Measurements from ENCODE around the gene GALNT16. TPM values are rescaled to one million over a fixed set of nuclear protein-coding genes. Genes with fewer than 3 reads are reported as not detected.

GALNT16 gene
- total and polyA plus RNA-seq, 2 donors (not counting 1 experiment from before 2014, with no cell fraction given), result 0.09 to 3.4 TPM

- CTCF ChIA-PET, result no interaction called here
- Histone ChIP-seq H3K4me3 (ENCODE audit: control extremely low read depth in 1 of 5, extremely low read depth in 1 of 5, insufficient read depth in 1 of 5, low read depth in 2 of 5, low read length in 4 of 5) (no peak overlapping the region), H3K4me2 (replicated peaks; ENCODE audit: low read depth, low read length, poor library complexity, severe bottlenecking) (no peak overlapping the region), H3K4me1 (ENCODE audit: control insufficient read depth in 2 of 2, insufficient read depth in 2 of 2, low read length in 2 of 2) (peaks cover 14 to 30% of the 10 kb centered on the region in 2 donors), H4K20me1 (ENCODE audit: control insufficient read depth, insufficient read depth, low read length, poor library complexity, severe bottlenecking) (peaks cover 65% of the 10 kb centered on the region), H3K36me3 (replicated peaks in 1 of 2; ENCODE audit: control extremely low read depth in 1 of 2, control insufficient read depth in 1 of 2, extremely low read depth in 1 of 2, insufficient read depth in 2 of 2, low read length in 1 of 2) (peaks cover 21 to 68% of the 10 kb centered on the region in 2 experiments), H2AFZ (ENCODE audit: insufficient read depth, low read depth, low read length, poor library complexity, severe bottlenecking) (no peak overlapping the region), H3K9me3 (ENCODE audit: control extremely low read depth in 1 of 3, control insufficient read depth in 2 of 3, insufficient read depth in 1 of 3, low read length in 2 of 3) (no peaks in the 10 kb centered on the region), H3K27me3 (replicated peaks in 1 of 4; ENCODE audit: control extremely low read depth in 1 of 4, control insufficient read depth in 3 of 4, insufficient read depth in 4 of 4, low read length in 3 of 4) (no peaks in the 10 kb centered on the region), H3K9ac (ENCODE audit: low read length) (no peak overlapping the region), H3K79me2 (ENCODE audit: control insufficient read depth, insufficient read depth, low read length) (peaks cover 99% of the 10 kb centered on the region), H3K27ac (ENCODE audit: low read length in 2 of 2) (peak overlapping the region in 1 of 2 donors; percentile 35)
- H3K27me3 Mint-ChIP-seq, result no peaks in the 10 kb centered on the region
- no CpG with 5 or more reads among the region's 3 CpGs for WGBS (ENCODE audit: insufficient coverage)
- DNase-seq (no peak), ATAC-seq (ENCODE audit: low read depth) (no peak)
- TF ChIP-seq CTCF (IDR thresholded peaks at IDR 0.05) (no peak), EZH2 (IDR thresholded peaks at IDR 0.05; ENCODE audit: borderline replicate concordance, insufficient read depth, low read depth, low read length, poor library complexity, severe bottlenecking) (no peak)
- peaks cover 61% of the 10 kb centered on the region for H3K4me1 Mint-ChIP-seq
- no peaks in the 10 kb centered on the region for H3K9me3 Mint-ChIP-seq (ENCODE audit: insufficient read depth)
- peak overlapping the region; percentile 32 for H3K4me3 Mint-ChIP-seq
- POLR2A ChIA-PET, result no interaction called here
- H3K27ac Mint-ChIP-seq, result no peak overlapping the region
- intact Hi-C loops (cut with micrococcal nuclease), result loop anchor here (10.0 kb wide), 1 partner anchor 1698 kb away; the partner anchor contains the start of gene RDH11
Observed at GRCh38 chr14:69392481-69392880, 132.5 kb downstream of the GALNT16 start.

- POLR2A ChIA-PET, result interaction anchor here (1.1 kb wide), 1 partner anchor 10 kb away, joined by 3 read pairs; no protein-coding TSS in a partner anchor
- H3K9ac ChIP-seq (ENCODE audit: low read length), result no peak overlapping the region
- ATAC-seq (ENCODE audit: low read depth) (no peak), DNase-seq (no peak)
- no peaks in the 10 kb centered on the region for H3K27me3 Mint-ChIP-seq
- H3K4me3 ChIP-seq (ENCODE audit: control extremely low read depth in 1 of 5, extremely low read depth in 1 of 5, insufficient read depth in 1 of 5, low read depth in 2 of 5, low read length in 4 of 5), result no peak overlapping the region
- peaks cover 38 to 47% of the 10 kb centered on the region in 2 donors for H3K4me1 ChIP-seq (ENCODE audit: control insufficient read depth in 2 of 2, insufficient read depth in 2 of 2, low read length in 2 of 2)
- H3K36me3 ChIP-seq (replicated peaks in 1 of 2; ENCODE audit: control extremely low read depth in 1 of 2, control insufficient read depth in 1 of 2, extremely low read depth in 1 of 2, insufficient read depth in 2 of 2, low read length in 1 of 2), result peaks cover 14 to 46% of the 10 kb centered on the region in 2 experiments
- peak overlapping the region; percentile 16 for H3K27ac Mint-ChIP-seq
- CTCF ChIA-PET, result interaction anchor here (0.7 to 3.7 kb wide), 2 partner anchors 64 to 67 kb away, joined by 3 to 36 read pairs; no protein-coding TSS in a partner anchor
- no peak overlapping the region for H3K4me2 ChIP-seq (replicated peaks; ENCODE audit: low read depth, low read length, poor library complexity, severe bottlenecking)
- no peak overlapping the region for H2AFZ ChIP-seq (ENCODE audit: insufficient read depth, low read depth, low read length, poor library complexity, severe bottlenecking)
- no peaks in the 10 kb centered on the region for H3K9me3 ChIP-seq (ENCODE audit: control extremely low read depth in 1 of 3, control insufficient read depth in 2 of 3, insufficient read depth in 1 of 3, low read length in 2 of 3)
- no peak overlapping the region for H3K27ac ChIP-seq (ENCODE audit: low read length in 2 of 2)
- peaks cover 68% of the 10 kb centered on the region for H3K4me1 Mint-ChIP-seq
- 100% methylated on average over 3 of the region's 4 CpGs for WGBS (ENCODE audit: insufficient coverage)
- H4K20me1 ChIP-seq (ENCODE audit: control insufficient read depth, insufficient read depth, low read length, poor library complexity, severe bottlenecking), result peaks cover 38% of the 10 kb centered on the region
- peak overlapping the region; percentile 10 for H3K4me3 Mint-ChIP-seq
- intact Hi-C loops (cut with micrococcal nuclease), result loop anchor here (5.0 to 10.0 kb wide), 2 partner anchors 1701 to 1794 kb away; partner anchors contain the start of genes PIGH and RDH11
- no peaks in the 10 kb centered on the region for H3K27me3 ChIP-seq (replicated peaks in 1 of 4; ENCODE audit: control extremely low read depth in 1 of 4, control insufficient read depth in 3 of 4, insufficient read depth in 4 of 4, low read length in 3 of 4)
- TF ChIP-seq CTCF (IDR thresholded peaks at IDR 0.05), result no peak
- TF ChIP-seq EZH2 (IDR thresholded peaks at IDR 0.05; ENCODE audit: borderline replicate concordance, insufficient read depth, low read depth, low read length, poor library complexity, severe bottlenecking), result no peak
- peaks cover 95% of the 10 kb centered on the region for H3K79me2 ChIP-seq (ENCODE audit: control insufficient read depth, insufficient read depth, low read length)
- H3K9me3 Mint-ChIP-seq (ENCODE audit: insufficient read depth), result no peaks in the 10 kb centered on the region
Observed at GRCh38 chr14:69395929-69396328, 136.0 kb downstream of the GALNT16 start.
